Astrocyte of the cerebellum (primary cell): ENCODE measurements around the gene POLR1H.

ENCODE experiments used
- DNase-seq: peaks from one replicate; pipeline ENCODE4 v3.0.0-alpha.2; 2011; ENCODE audit warnings: low read depth
- H3K4me3 ChIP-seq: 2 replicates; pipeline ENCODE4 v1.5.1; 2011; ENCODE audit warnings: mild to moderate bottlenecking, low read depth, low read length, moderate library complexity
- CTCF ChIP-seq: IDR thresholded peaks from 2 replicates; pipeline ENCODE4 v1.5.1; 2012; ENCODE audit warnings: low read length, low read depth, moderate library complexity, mild to moderate bottlenecking; ENCODE audit errors: missing control alignments
- in situ Hi-C: cut with HindIII; loops from 2 replicates; pipeline ENCODE4 v1.10.0; 2017; ENCODE audit warnings: low sequenced_read_pairs

Gene POLR1H

GRCh38 chr6:30075094-30075789 is 14.2 kb downstream of the POLR1H start, which contains the start of gene RNF39:
Gene RNF39 (minus strand): TSS chr6:30075769. CDS start chr6:30075585, 184 bp downstream.
- TF ChIP-seq CTCF: no peak
- peak within 1 kb of the TSS; percentile 15 for H3K4me3 ChIP-seq
- no peak for DNase-seq
- in situ Hi-C loops: no loop called here

DNA sequence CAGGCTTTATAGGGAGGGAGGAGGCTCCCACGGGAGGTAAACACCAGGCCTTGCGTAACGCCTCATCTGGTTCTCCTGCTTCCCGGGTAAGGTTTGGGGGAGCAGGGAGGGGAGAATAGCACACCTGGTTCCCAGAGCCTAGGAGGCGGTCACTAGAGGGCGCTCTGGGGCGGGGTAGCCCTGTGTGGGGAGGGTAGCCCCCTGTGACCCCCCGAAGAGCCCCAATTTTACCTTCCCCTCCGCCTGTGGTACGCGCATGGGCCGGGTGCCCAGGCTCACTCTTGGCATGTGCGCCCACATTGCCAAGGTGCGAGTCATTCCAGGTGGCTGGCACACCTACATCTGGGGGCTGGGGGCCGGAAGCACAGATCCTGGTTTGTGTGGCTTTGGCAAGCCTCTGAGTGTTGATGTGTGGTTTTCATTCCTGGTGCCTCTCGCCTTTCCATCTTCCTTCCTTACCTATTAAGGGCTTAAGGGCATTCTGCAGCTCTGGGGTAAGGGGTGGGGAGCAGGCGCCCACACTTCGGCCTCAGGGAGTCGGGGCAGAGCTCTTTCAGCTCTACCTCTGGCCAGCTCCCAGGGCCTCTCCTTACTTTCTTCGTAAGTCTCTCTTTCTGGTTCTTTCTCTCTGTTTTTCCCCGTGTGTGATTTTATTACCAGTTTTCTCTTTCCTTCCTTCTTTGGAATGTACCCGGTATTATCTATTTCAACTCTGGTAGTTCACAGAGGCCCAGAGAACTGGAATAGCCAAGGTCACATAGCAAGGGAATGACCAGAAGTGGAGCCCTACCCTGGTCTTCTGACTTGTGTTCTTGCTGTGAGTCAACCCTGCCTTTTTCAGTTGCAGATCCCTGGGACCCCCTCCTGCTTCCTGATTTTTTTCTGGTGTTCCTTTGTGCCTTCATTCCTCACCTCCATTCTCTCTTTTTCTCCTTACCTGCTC is 15.0 kb downstream of the POLR1H start:
- in situ Hi-C loops: no loop called here
- no peak for DNase-seq
- H3K4me3 ChIP-seq: no peak overlapping the region
- TF ChIP-seq CTCF: peak; percentile 31

DNA sequence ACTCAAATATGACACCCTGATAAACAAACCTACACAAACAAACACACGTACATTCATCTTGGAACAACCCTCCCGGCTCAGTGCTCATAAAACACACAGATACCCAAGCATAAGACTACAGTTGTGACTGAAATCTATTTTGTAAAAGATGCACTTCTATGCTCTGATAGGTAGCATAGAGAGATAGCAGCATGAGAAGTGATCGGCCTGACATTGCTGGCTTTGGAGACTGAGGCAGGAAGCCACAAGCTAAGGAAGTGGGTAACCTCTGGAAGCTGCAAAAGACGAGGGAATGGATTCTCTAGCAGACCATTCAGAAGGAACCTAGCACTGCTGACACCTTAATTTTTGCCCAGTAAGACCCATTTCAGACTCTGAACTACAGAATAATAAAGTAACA is 16.2 kb downstream of the POLR1H start:
- no peak overlapping the region for H3K4me3 ChIP-seq
- no peak for DNase-seq
- TF ChIP-seq CTCF: no peak
- in situ Hi-C loops: no loop called here

DNA sequence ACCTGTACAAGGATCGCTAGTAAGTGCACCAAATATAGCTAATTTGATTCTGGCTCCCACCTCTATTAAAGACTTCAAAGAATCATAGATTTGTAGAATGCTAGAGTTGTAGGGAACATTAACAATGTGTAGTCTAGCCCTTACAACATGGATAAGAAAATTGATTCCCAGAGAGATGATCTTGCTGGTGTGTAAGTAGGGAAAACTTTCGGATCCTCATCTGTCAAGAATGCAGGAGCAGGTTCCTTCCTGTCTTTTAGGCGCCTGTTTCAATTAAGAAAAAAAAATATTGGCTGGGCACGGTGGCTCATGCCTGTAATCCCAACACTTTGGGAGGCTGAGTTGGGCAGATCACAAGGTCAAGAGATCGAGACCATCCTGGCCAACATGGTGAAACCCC is 26.8 kb downstream of the POLR1H start:
- no peak for TF ChIP-seq CTCF
- DNase-seq: no peak
- H3K4me3 ChIP-seq: no peak overlapping the region
- in situ Hi-C loops: no loop called here

DNA sequence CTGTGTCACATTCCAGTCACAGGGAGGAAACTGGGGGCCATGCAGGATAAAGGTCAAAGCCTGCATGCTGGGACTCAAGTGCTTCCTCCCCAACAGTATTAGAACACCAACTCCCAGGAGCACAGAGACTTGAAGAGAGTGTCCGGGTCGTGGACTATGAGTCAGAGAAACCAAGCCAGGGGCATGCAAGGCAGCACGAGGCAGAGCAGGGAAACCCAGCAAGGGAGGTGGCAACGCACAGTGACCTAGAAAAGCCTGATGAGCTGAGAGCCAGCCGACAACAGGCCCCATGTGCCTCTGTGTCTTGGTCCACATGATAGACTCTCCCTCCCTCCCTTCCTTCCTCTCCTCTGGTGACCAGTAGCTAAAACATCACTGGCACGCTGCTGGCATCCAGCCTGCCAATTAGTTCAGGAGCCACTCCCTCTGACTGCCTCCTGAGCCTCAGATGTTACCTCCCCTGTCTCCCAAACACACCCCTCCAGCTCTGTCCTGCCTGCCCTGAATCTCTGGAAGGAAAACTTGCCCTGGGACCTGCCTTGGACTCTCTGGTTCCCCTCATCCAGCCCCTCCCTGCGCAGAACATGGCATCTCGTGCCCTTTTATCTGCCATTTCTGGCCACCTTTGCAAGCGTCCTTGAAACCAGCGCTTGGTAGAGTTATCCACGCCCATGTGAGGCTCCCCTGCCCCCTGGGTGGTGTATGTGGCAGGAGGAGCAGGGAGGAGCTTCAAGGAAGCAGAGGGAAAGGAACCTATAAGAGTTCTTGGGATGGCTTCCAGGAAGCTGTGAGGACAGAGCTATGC is 30.7 kb downstream of the POLR1H start:
- no peak overlapping the region for H3K4me3 ChIP-seq
- in situ Hi-C loops: no loop called here
- no peak for DNase-seq
- TF ChIP-seq CTCF: no peak

GRCh38 chr6:30092852-30093543 is 31.9 kb downstream of the POLR1H start:
- no peak for TF ChIP-seq CTCF
- no peak for DNase-seq
- H3K4me3 ChIP-seq: no peak overlapping the region
- in situ Hi-C loops: no loop called here
